Ovary (tissue), 9 donors: ENCODE measurements around the gene LIN7B. TPM values are rescaled to one million over a fixed set of nuclear protein-coding genes. Genes with fewer than 3 reads are reported as not detected.

ENCODE experiments used
- DNase-seq, 5 donors: peaks; one replicate each; pipeline ENCODE4 v3.0.0-alpha.2; 2019 to 2020
- H3K27ac ChIP-seq, 2 donors: fragments of 200-600 bp; one replicate each; pipeline versions ENCODE4 v1.5.1 to v1.8.0; 2019 to 2022
- H3K27me3 ChIP-seq: fragments of 200-600 bp; one replicate; pipeline ENCODE4 v1.8.0; 2022
- H3K36me3 ChIP-seq: fragments of 200-600 bp; sonication (generic); one replicate; pipeline ENCODE4 v1.5.1; 2019
- H3K4me1 ChIP-seq: one replicate; pipeline ENCODE4 v1.8.1; 2013; ENCODE audit warnings: mild to moderate bottlenecking, moderate library complexity; ENCODE audit not compliant: insufficient read depth
- H3K4me3 ChIP-seq: fragments of 200-600 bp; sonication (generic); one replicate; pipeline ENCODE4 v1.5.1; 2017
- H3K9me3 ChIP-seq, 2 donors: fragments of 200-600 bp in 1 of 2; sonication (generic) in 1 of 2; one replicate each; pipeline versions ENCODE4 v1.5.1 to v1.8.1; 2013 to 2019; ENCODE audit warnings: mild to moderate bottlenecking in 1 of 2, moderate library complexity in 1 of 2
- CTCF ChIP-seq, 3 donors: fragments of 450-650 bp in 2 of 3; fragments of 200-600 bp in 1 of 3; IDR thresholded peaks; one replicate each; pipeline versions ENCODE4 v1.5.1 to v1.8.0; 2016 to 2022; ENCODE audit warnings: antibody characterized with exemption in 3 of 3, mild to moderate bottlenecking in 1 of 3
- EP300 ChIP-seq: sonication (generic); formaldehyde crosslinking; IDR thresholded peaks from one replicate; pipeline ENCODE4 v1.6.1; 2017; ENCODE audit warnings: antibody characterized with exemption
- POLR2A ChIP-seq: fragments of 450-650 bp; IDR thresholded peaks from one replicate; pipeline ENCODE4 v1.6.1; 2017; ENCODE audit warnings: antibody characterized with exemption, mild to moderate bottlenecking, moderate library complexity
- WGBS, 3 donors: extraction: QIAGEN DNeasy Blood & Tissue Kit in 1 of 3; methylation state at CpG; one replicate each; pipeline versions ENCODE4 v1.1.5 to v1.1.7; 2013 to 2017; 5-methylcytosine and 5-hydroxymethylcytosine counted together
- intact Hi-C, 4 donors: fragments of 100-400 bp; cut with DNase I; formaldehyde crosslinking; loops; one replicate each; pipeline versions ENCODE4 v1.11.0 to v1.15.1; 2022 to 2023
- polyA plus RNA-seq, 2 donors: library from polyadenylated mRNA; stranded (reverse); fragments of 200-250 nt in 1 of 2; fragments of 350-450 nt in 1 of 2; fragmentation: Illumina TruSeq in 1 of 2; extraction: RNeasy Lipid Tissue Mini Kit (QIAGEN cat#74804) in 1 of 2; gene quantifications; one replicate each; pipeline ENCODE4 v1.2.3, GENCODE V29; 2013 to 2014
- total RNA-seq, 7 donors: library from RNA; depleted of rRNA in 2 of 7; stranded (reverse); fragments of >200 nt in 2 of 7; fragmentation: NEBNext Ultra II Directional in 3 of 7; extraction: Animal tissue kit (Norgen Biotek cat#: 25700) in 3 of 7; gene quantifications; one replicate each; pipeline versions ENCODE4 v1.1.0 to v1.2.4, GENCODE V29; 2016 to 2023
- donor health status: DM: no; HTN: no; CAD: no; lungs with moderate emphysema.
- donor health status: DM: no; HTN: no; CAD: no.
- donor health status: Bipolar disorder and iron deficiency.
- donor health status: DM: yes; HTN: yes; CAD: no.
- donor health status: DM: no; HTN: no; CAD: no.
- donor health status: DM: yes; HTN: yes; CAD: no.

Gene LIN7B
- total and polyA plus RNA-seq, 9 donors = 0.82 to 9.8 (median 8.5) TPM

GRCh38 chr19:49067554-49067953, 46.6 kb upstream of the LIN7B start:
- 48 to 61% (median 53%) methylated on average over 3 of the region's 3 CpGs for WGBS, 3 donors
- Histone ChIP-seq H3K36me3 (no peaks in the 10 kb centered on the region), H3K4me3 (no peak overlapping the region), H3K27ac (no peak overlapping the region), H3K4me1 (peaks cover 2% of the 10 kb centered on the region), H3K9me3 (no peaks in the 10 kb centered on the region), H3K27me3 (no peaks in the 10 kb centered on the region)
- intact Hi-C loops = no loop called here
- TF ChIP-seq CTCF (IDR thresholded peaks at IDR 0.05) = no peak
- TF ChIP-seq POLR2A = no peak
- TF ChIP-seq EP300 = no peak
- DNase-seq = no peak

GRCh38 chr19:49069026-49069425, 45.1 kb upstream of the LIN7B start:
- Histone ChIP-seq H3K9me3 (no peaks in the 10 kb centered on the region), H3K27ac (no peak overlapping the region), H3K4me3 (no peak overlapping the region), H3K36me3 (no peaks in the 10 kb centered on the region), H3K4me1 (peaks cover 2% of the 10 kb centered on the region), H3K27me3 (peaks cover 3% of the 10 kb centered on the region)
- no peak for DNase-seq
- 90 to 95% (median 95%) methylated on average over 9 of the region's 9 CpGs for WGBS, 3 donors
- TF ChIP-seq EP300 (no peak), POLR2A (no peak), CTCF (IDR thresholded peaks at IDR 0.05) (no peak)
- intact Hi-C loops = no loop called here

GRCh38 chr19:49070416-49070815, 43.8 kb upstream of the LIN7B start:
- H3K36me3 ChIP-seq = no peaks in the 10 kb centered on the region
- peaks cover 3% of the 10 kb centered on the region for H3K27me3 ChIP-seq
- H3K9me3 ChIP-seq = no peaks in the 10 kb centered on the region
- TF ChIP-seq EP300 (no peak), CTCF (IDR thresholded peaks at IDR 0.05) (no peak), POLR2A (no peak)
- 93 to 97% (median 96%) methylated on average over 21 of the region's 21 CpGs for WGBS, 3 donors
- DNase-seq = no peak
- H3K4me1 ChIP-seq = no peaks in the 10 kb centered on the region
- intact Hi-C loops = no loop called here
- no peak overlapping the region for H3K4me3 ChIP-seq
- H3K27ac ChIP-seq = no peak overlapping the region

- no peak for DNase-seq
- no peaks in the 10 kb centered on the region for H3K9me3 ChIP-seq
- 2 to 3% (median 3%) methylated on average over 89 to 93 of the region's 93 CpGs for WGBS, 3 donors
- H3K27ac ChIP-seq = no peak overlapping the region
- peaks cover 3% of the 10 kb centered on the region for H3K27me3 ChIP-seq
- intact Hi-C loops = no loop called here
- no peak overlapping the region for H3K4me3 ChIP-seq
- H3K4me1 ChIP-seq = no peaks in the 10 kb centered on the region
- TF ChIP-seq CTCF (IDR thresholded peaks at IDR 0.05) (no peak), EP300 (no peak), POLR2A (no peak)
- H3K36me3 ChIP-seq = no peaks in the 10 kb centered on the region
Measured at GRCh38 chr19:49071860-49072547, 42.2 kb upstream of the LIN7B start.
